ENCODE results near the gene RPL10. TPM values are rescaled to one million over a fixed set of nuclear protein-coding genes. Genes with fewer than 3 reads are reported as not detected.

The RPL10 gene
- total and polyA plus RNA-seq, 9 of the 15 experiments (the other 6 are each of a cell fraction or from before 2014, with no cell fraction given) = 3,774 to 7,600 (median 5,014) TPM

DNA sequence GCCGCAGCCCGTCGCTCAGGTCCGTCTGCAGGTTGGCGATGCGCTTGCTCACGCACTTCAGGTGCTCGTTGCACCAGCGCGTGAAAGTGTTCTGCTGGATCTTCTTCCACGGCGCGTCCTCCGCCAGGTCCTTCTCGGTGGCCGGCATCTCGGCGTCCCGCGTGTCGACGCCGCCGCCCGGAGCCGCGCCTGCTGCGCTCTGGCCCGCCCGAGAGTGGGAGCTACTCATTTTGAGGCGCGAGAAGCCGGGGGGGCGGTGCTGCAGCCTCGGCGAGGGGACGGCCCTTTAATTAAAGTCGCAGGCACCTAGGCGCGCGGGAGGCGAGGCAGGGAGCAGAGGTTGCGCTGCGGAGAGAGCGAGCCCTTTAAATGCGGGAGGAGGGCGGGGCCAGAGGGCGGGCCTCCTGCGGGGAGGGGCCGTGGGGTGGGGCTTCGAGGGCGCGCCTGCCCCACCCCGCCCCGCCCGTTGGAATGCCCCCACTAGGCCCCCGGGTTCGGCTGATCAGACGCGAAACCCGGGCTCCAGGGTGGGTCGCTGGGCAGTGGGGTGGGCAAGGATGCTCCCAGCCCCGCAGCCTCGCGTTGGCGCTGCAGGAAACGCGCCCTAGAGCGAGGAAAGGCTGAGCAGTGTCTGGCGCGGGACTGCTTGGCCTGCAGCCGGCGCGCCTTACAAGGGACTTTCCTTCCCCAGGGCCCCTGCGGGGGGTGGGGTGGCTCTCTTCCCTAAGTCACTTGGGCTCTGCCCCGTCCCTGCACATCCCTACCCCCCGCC lies 27.0 kb upstream of the RPL10 start (continued):
- no peak for TF ChIP-seq ARHGAP35 (IDR thresholded peaks at IDR 0.05; ENCODE audit: partially characterized antibody)
- peak; percentile 34 to 96; a peak in 2 of 4 replicates for TF ChIP-seq NONO (IDR thresholded peaks at IDR 0.05; ENCODE audit: low read depth in 2 of 2, low read length in 1 of 2)
- TF ChIP-seq ZNF282 (CRISPR knock-in tag; IDR thresholded peaks at IDR 0.05) = no peak
- TF ChIP-seq, protein P1, sequence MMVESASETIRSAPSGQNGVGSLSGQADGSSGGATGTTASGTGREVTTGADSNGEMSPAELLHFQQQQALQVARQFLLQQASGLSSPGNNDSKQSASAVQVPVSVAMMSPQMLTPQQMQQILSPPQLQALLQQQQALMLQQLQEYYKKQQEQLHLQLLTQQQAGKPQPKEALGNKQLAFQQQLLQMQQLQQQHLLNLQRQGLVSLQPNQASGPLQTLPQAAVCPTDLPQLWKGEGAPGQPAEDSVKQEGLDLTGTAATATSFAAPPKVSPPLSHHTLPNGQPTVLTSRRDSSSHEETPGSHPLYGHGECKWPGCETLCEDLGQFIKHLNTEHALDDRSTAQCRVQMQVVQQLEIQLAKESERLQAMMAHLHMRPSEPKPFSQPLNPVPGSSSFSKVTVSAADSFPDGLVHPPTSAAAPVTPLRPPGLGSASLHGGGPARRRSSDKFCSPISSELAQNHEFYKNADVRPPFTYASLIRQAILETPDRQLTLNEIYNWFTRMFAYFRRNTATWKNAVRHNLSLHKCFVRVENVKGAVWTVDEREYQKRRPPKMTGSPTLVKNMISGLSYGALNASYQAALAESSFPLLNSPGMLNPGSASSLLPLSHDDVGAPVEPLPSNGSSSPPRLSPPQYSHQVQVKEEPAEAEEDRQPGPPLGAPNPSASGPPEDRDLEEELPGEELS (CRISPR knock-in tag; IDR thresholded peaks at IDR 0.05; ENCODE audit: borderline replicate concordance) = no peak
- peak; percentile 79; the same call in 1 of the 2 replicates for TF ChIP-seq NKRF (IDR thresholded peaks at IDR 0.05; ENCODE audit: borderline replicate concordance)
- no peak; the same call in 1 of the 2 replicates for TF ChIP-seq EGR1 (conservative IDR thresholded peaks at IDR 0.05)
- no peak for TF ChIP-seq ZKSCAN8 (CRISPR knock-in tag; IDR thresholded peaks at IDR 0.05)
- peak; percentile 100 for TF ChIP-seq KDM5B (IDR thresholded peaks at IDR 0.05; ENCODE audit: insufficient replicate concordance, low read depth, low read length)
- no peak for TF ChIP-seq ZNF324 (CRISPR knock-in tag; IDR thresholded peaks at IDR 0.05)
- TF ChIP-seq, protein P2, sequence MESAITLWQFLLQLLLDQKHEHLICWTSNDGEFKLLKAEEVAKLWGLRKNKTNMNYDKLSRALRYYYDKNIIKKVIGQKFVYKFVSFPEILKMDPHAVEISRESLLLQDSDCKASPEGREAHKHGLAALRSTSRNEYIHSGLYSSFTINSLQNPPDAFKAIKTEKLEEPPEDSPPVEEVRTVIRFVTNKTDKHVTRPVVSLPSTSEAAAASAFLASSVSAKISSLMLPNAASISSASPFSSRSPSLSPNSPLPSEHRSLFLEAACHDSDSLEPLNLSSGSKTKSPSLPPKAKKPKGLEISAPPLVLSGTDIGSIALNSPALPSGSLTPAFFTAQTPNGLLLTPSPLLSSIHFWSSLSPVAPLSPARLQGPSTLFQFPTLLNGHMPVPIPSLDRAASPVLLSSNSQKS (CRISPR knock-in tag; IDR thresholded peaks at IDR 0.05) = no peak
- peak; percentile 92 for TF ChIP-seq AFF4 (CRISPR knock-in tag; IDR thresholded peaks at IDR 0.05)
- TF ChIP-seq NCOA1 (IDR thresholded peaks at IDR 0.05; ENCODE audit: low read depth) = no peak
- 0 out of 2 replicates have a peak, but pooled peaks have one; percentile 49 for TF ChIP-seq PHB (CRISPR knock-in tag; IDR thresholded peaks at IDR 0.05)
- TF ChIP-seq, protein P3, sequence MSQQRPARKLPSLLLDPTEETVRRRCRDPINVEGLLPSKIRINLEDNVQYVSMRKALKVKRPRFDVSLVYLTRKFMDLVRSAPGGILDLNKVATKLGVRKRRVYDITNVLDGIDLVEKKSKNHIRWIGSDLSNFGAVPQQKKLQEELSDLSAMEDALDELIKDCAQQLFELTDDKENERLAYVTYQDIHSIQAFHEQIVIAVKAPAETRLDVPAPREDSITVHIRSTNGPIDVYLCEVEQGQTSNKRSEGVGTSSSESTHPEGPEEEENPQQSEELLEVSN (IDR thresholded peaks at IDR 0.05; ENCODE audit: borderline replicate concordance in 1 of 2, extremely low read depth in 1 of 2, insufficient read depth in 1 of 2, insufficient read length in 1 of 2, low read depth in 1 of 2, low read length in 1 of 2, poor library complexity in 1 of 2, severe bottlenecking in 1 of 2) = peak; percentile 53 to 59
- TF ChIP-seq EP400 (IDR thresholded peaks at IDR 0.05) = peak; percentile 46; the same call in 1 of the 2 replicates
- no peak for TF ChIP-seq ZNF24 (IDR thresholded peaks at IDR 0.05)

Data from K562 (cell line).